A673 (cell line): ENCODE results near the gene KRTAP26-1. TPM values are rescaled to one million over a fixed set of nuclear protein-coding genes. Genes with fewer than 3 reads are reported as not detected.

Experiments
- BruUV-seq: library from RNA; stranded (reverse); fragments of 400-500 nt; replicated peaks from 2 replicates; lab custom pipeline; 2021; lab: Mats Ljungman, UMichigan
- CTCF ChIA-PET: fragments of 300-600 bp; sonication (Branson Sonifier 250); formaldehyde crosslinking; loops from one replicate; lab custom pipeline; 2022; ENCODE audit warnings: antibody characterized with exemption; lab: Charles Lee
- POLR2A ChIA-PET: fragments of 300-600 bp; sonication (Branson Sonifier 250); formaldehyde crosslinking; loops from one replicate; lab custom pipeline; 2022; ENCODE audit warnings: antibody characterized with exemption; ENCODE audit not compliant: low non-redundant PET; lab: Charles Lee
- DNase-seq: peaks from one replicate; pipeline ENCODE4 v3.0.0-alpha.2; 2015; ENCODE audit warnings: low spot score
- H3K27ac ChIP-seq: fragments of 200-600 bp; sonication (generic); 2 replicates; pipeline ENCODE4 v1.5.1; 2016; ENCODE audit warnings: mixed run types, low read depth, mild to moderate bottlenecking, mixed read lengths, antibody characterized with exemption, low read length; ENCODE audit not compliant: poor library complexity, severe bottlenecking
- H3K27me3 ChIP-seq: fragments of 200-600 bp; sonication (generic); replicated peaks from 2 replicates; pipeline ENCODE4 v1.6.1; 2017; ENCODE audit warnings: mixed run types, low read depth, mild to moderate bottlenecking, mixed read lengths, antibody characterized with exemption, low read length; ENCODE audit not compliant: insufficient read depth, poor library complexity
- H3K36me3 ChIP-seq: fragments of 200-600 bp; sonication (generic); 2 replicates; pipeline ENCODE4 v1.6.1; 2016; ENCODE audit warnings: mixed run types, mild to moderate bottlenecking, mixed read lengths, antibody characterized with exemption, low read length; ENCODE audit not compliant: insufficient read depth, poor library complexity, severe bottlenecking
- H3K4me1 ChIP-seq: fragments of 200-600 bp; sonication (generic); 2 replicates; pipeline ENCODE4 v1.6.1; 2017; ENCODE audit warnings: mixed run types, mild to moderate bottlenecking, mixed read lengths, antibody characterized with exemption, low read length; ENCODE audit not compliant: insufficient read depth, poor library complexity, severe bottlenecking
- H3K4me3 ChIP-seq: fragments of 200-600 bp; sonication (generic); 2 replicates; pipeline ENCODE4 v1.5.1; 2016; ENCODE audit warnings: low read depth, mixed run types, mild to moderate bottlenecking, mixed read lengths, low read length; ENCODE audit not compliant: poor library complexity, severe bottlenecking
- H3K9me3 ChIP-seq: fragments of 200-600 bp; sonication (generic); 2 replicates; pipeline ENCODE4 v1.6.1; 2016; ENCODE audit warnings: mixed run types, low read depth, mild to moderate bottlenecking, mixed read lengths, antibody characterized with exemption, low read length; ENCODE audit not compliant: poor library complexity, severe bottlenecking
- EZH2 ChIP-seq: fragments of 200-600 bp; sonication (generic); IDR thresholded peaks from 2 replicates; pipeline ENCODE4 v1.6.1; 2017; ENCODE audit warnings: borderline replicate concordance, low read depth, mild to moderate bottlenecking, mixed read lengths, antibody characterized with exemption, low read length; ENCODE audit not compliant: poor library complexity, severe bottlenecking
- intact Hi-C: fragments of 100-400 bp; cut with micrococcal nuclease; formaldehyde crosslinking; loops from one replicate; pipeline ENCODE4 v1.10.0; 2022; ENCODE audit not compliant: unreplicated experiment
- total RNA-seq: library from RNA; stranded (reverse); gene quantifications from 2 replicates; pipeline ENCODE4 v1.2.3, GENCODE V29; 2021
- TF ChIP-seq, protein P1 (sequence below): fragments of 300-800, 200-600 bp; sonication (generic); conservative IDR thresholded peaks from 2 replicates; pipeline ENCODE4 v1.5.1; 2017; ENCODE audit warnings: low read depth, mild to moderate bottlenecking, antibody characterized with exemption, low read length, moderate library complexity, mixed read lengths

KRTAP26-1 gene
- total RNA-seq, 1 experiment from 2014 or later: not detected

DNA sequence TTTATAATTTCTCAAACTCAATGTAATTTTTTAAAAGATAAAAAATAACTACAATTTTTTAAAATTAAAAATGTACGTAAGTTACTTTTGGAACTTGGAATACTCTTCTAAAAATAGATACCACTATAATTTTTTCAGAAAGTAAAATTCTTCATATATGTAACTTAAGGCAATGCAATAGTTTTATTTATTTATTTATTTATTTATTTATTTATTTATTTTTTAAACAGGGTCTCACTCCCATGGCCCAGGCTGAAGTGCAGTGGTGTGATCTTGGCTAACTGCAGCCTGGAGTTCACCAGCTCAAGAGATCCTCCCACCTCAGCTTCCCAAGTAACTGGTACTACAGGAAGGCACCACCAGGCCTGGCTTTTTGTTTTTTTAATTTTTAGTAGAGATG, 31.4 kb upstream of the KRTAP26-1 start:
- no peaks in the 10 kb centered on the region for H3K36me3 ChIP-seq
- H3K27ac ChIP-seq: no peak overlapping the region
- no peaks in the 10 kb centered on the region for H3K9me3 ChIP-seq
- DNase-seq: no peak
- H3K4me3 ChIP-seq: no peak overlapping the region
- no TSS peak for BruUV-seq
- intact Hi-C loops: no loop called here
- CTCF ChIA-PET: no interaction called here
- POLR2A ChIA-PET: no interaction called here
- no peaks in the 10 kb centered on the region for H3K4me1 ChIP-seq
- peaks cover 11% of the 10 kb centered on the region for H3K27me3 ChIP-seq
- TF ChIP-seq EZH2: no peak
- TF ChIP-seq, protein P1, sequence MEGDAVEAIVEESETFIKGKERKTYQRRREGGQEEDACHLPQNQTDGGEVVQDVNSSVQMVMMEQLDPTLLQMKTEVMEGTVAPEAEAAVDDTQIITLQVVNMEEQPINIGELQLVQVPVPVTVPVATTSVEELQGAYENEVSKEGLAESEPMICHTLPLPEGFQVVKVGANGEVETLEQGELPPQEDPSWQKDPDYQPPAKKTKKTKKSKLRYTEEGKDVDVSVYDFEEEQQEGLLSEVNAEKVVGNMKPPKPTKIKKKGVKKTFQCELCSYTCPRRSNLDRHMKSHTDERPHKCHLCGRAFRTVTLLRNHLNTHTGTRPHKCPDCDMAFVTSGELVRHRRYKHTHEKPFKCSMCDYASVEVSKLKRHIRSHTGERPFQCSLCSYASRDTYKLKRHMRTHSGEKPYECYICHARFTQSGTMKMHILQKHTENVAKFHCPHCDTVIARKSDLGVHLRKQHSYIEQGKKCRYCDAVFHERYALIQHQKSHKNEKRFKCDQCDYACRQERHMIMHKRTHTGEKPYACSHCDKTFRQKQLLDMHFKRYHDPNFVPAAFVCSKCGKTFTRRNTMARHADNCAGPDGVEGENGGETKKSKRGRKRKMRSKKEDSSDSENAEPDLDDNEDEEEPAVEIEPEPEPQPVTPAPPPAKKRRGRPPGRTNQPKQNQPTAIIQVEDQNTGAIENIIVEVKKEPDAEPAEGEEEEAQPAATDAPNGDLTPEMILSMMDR: no peak

- H3K4me1 ChIP-seq: no peaks in the 10 kb centered on the region
- intact Hi-C loops: loop anchor here (10.0 kb wide), 1 partner anchor 115 kb away; no protein-coding TSS in a partner anchor
- peak; percentile 7 for DNase-seq
- BruUV-seq: no TSS peak
- POLR2A ChIA-PET: no interaction called here
- no peaks in the 10 kb centered on the region for H3K9me3 ChIP-seq
- CTCF ChIA-PET: no interaction called here
- H3K36me3 ChIP-seq: no peaks in the 10 kb centered on the region
- peaks cover 7% of the 10 kb centered on the region for H3K27me3 ChIP-seq
- H3K4me3 ChIP-seq: no peak overlapping the region
- no peak overlapping the region for H3K27ac ChIP-seq
- TF ChIP-seq, protein P1: no peak
- no peak for TF ChIP-seq EZH2
Observed at GRCh38 chr21:30349572-30349971, 29.5 kb upstream of the KRTAP26-1 start.

DNA sequence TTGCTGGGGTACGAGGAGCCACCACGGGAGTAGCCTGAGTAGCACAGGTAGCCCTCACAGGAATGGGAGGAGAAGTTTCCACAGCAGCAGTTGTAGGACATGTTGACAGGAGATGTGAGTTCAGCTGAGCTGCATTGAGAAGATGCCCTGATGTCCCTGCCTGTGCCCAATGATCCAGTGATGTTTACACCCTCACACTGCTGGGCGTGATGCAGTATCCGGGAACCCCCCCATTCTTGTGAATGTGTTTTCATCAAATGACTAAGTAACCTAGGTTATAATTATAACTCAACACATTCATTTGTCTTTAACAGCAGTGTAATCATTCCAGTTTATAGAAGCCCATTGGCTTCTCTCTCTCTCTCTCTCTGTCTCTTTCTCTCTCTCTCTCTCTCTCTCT, 28.4 kb upstream of the KRTAP26-1 start, which contains the start of gene KRTAP23-1:
TSS of gene KRTAP23-1 (minus strand) at position 101 of the 400 bp plus-strand sequence. CDS start at position 101, 0 bp downstream.
- Histone ChIP-seq H3K27ac (no peak within 1 kb of the TSS), H3K4me1 (no peaks in the 10 kb centered on the region), H3K36me3 (no peaks in the 10 kb centered on the region), H3K9me3 (no peaks in the 10 kb centered on the region), H3K4me3 (no peak within 1 kb of the TSS), H3K27me3 (peaks cover 6% of the 10 kb centered on the region)
- no peak for DNase-seq
- POLR2A ChIA-PET: no interaction called here
- no peak for TF ChIP-seq EZH2
- TF ChIP-seq, protein P1: no peak
- intact Hi-C loops: loop anchor here (10.0 kb wide), 1 partner anchor 116 kb away; no protein-coding TSS in a partner anchor
- BruUV-seq: no TSS peak
- CTCF ChIA-PET: interaction anchor here (0.6 kb wide), 1 partner anchor 86 kb away, joined by 7 read pairs; no protein-coding TSS in a partner anchor
